H1 (cell line): ENCODE data around the gene EHBP1. TPM values are rescaled to one million over a fixed set of nuclear protein-coding genes. Genes with fewer than 3 reads are reported as not detected.

Source experiments
- CTCF ChIA-PET: fragments of 300-600 bp; sonication (Branson Sonifier 250); formaldehyde crosslinking; loops from one replicate; lab custom pipeline; 2021; ENCODE audit not compliant: partially characterized antibody; lab: Charles Lee
- POLR2A ChIA-PET: fragments of 300-600 bp; sonication (Branson Sonifier 250); formaldehyde crosslinking; loops from one replicate; lab custom pipeline; 2021; ENCODE audit warnings: inconsistent platforms; ENCODE audit not compliant: partially characterized antibody; lab: Charles Lee
- DNase-seq, 2 experiments: peaks; one replicate each; pipeline versions ENCODE4 v3.0.0 to v3.0.0-alpha.2; 2010 to 2022; ENCODE audit warnings: low spot score in 2 of 2, low read depth in 1 of 2, mixed read lengths in 1 of 2
- FAIRE-seq: peaks from 2 replicates; lab custom pipeline; 2011; peaks lifted over from hg19 to GRCh38; lab: Jason Lieb, UNC
- H2AFZ ChIP-seq: 2 replicates; pipeline ENCODE4 v1.8.1; 2012; ENCODE audit warnings: low read length, inconsistent platforms
- H2AK5ac ChIP-seq: 2 replicates; pipeline ENCODE4 v1.6.1; 2013; ENCODE audit warnings: low read depth, low read length
- H2BK120ac ChIP-seq: replicated peaks from 2 replicates; pipeline ENCODE3; 2013; ENCODE audit warnings: low read depth, low read length, inconsistent platforms
- H2BK12ac ChIP-seq: 2 replicates; pipeline ENCODE4 v1.6.1; 2013; ENCODE audit warnings: low read depth, low read length
- H2BK15ac ChIP-seq: 2 replicates; pipeline ENCODE4 v1.6.1; 2013; ENCODE audit warnings: low read length
- H2BK20ac ChIP-seq: 2 replicates; pipeline ENCODE4 v1.6.1; 2013; ENCODE audit warnings: low read length
- H2BK5ac ChIP-seq: 2 replicates; pipeline ENCODE4 v1.6.1; 2013; ENCODE audit warnings: low read depth, low read length
- H3K14ac ChIP-seq: 2 replicates; pipeline ENCODE4 v1.6.1; 2013; ENCODE audit warnings: inconsistent platforms; ENCODE audit not compliant: insufficient read length
- H3K18ac ChIP-seq: 2 replicates; pipeline ENCODE4 v1.6.1; 2013; ENCODE audit warnings: low read length; ENCODE audit errors: extremely low read depth
- H3K23ac ChIP-seq: 2 replicates; pipeline ENCODE4 v1.6.1; 2013; ENCODE audit warnings: inconsistent platforms; ENCODE audit not compliant: insufficient read length
- H3K23me2 ChIP-seq: 2 replicates; pipeline ENCODE4 v1.6.1; 2013; ENCODE audit warnings: low read depth, low read length
- H3K27ac ChIP-seq: 2 replicates; pipeline ENCODE4 v1.6.1; 2011; ENCODE audit warnings: low read depth, low read length, inconsistent platforms
- H3K27me3 ChIP-seq, 4 experiments: replicated peaks in 1 of 4; 1 replicate in 1 of 4; 2 replicates in 3 of 4; pipeline versions ENCODE4 v1.6.1 to v1.8.1; 2011 to 2013; ENCODE audit warnings: low read length in 3 of 4, mild to moderate bottlenecking in 3 of 4, inconsistent platforms in 2 of 4, mixed read lengths in 2 of 4, moderate library complexity in 1 of 4; ENCODE audit not compliant: control insufficient read depth in 3 of 4, insufficient read depth in 3 of 4; ENCODE audit errors: extremely low read depth in 1 of 4
- H3K36me3 ChIP-seq, 4 experiments: 2 replicates each; pipeline versions ENCODE4 v1.6.1 to v1.8.1; 2011 to 2013; ENCODE audit warnings: mild to moderate bottlenecking in 4 of 4, low read length in 3 of 4, moderate library complexity in 2 of 4, control low read depth in 1 of 4, inconsistent platforms in 1 of 4; ENCODE audit not compliant: insufficient read depth in 4 of 4, control insufficient read depth in 2 of 4
- H3K4ac ChIP-seq: replicated peaks from 2 replicates; pipeline ENCODE3; 2013; ENCODE audit warnings: low read length, low read depth, mixed read lengths, inconsistent platforms; ENCODE audit not compliant: insufficient read length
- H3K4me1 ChIP-seq, 4 experiments: replicated peaks in 1 of 4; 1 replicate in 1 of 4; 2 replicates in 3 of 4; pipeline versions ENCODE4 v1.6.1 to v1.8.1; 2011 to 2013; ENCODE audit warnings: low read length in 3 of 4, inconsistent platforms in 2 of 4, mixed read lengths in 1 of 4; ENCODE audit not compliant: insufficient read depth in 4 of 4, control insufficient read depth in 3 of 4
- H3K4me2 ChIP-seq, 2 experiments: 2 replicates each; pipeline versions ENCODE4 v1.6.1 to v1.8.1; 2011 to 2013; ENCODE audit warnings: low read depth in 2 of 2, low read length in 2 of 2, control low read depth in 1 of 2, inconsistent platforms in 1 of 2, mild to moderate bottlenecking in 1 of 2; ENCODE audit not compliant: insufficient read depth in 1 of 2
- H3K4me3 ChIP-seq, 4 experiments: fragments of 200-600, 300-600 bp in 1 of 4; sonication (generic), shearing (Covaris generic), sonication (Bioruptor Twin) in 1 of 4; 2 replicates each; pipeline versions ENCODE4 v1.5.1 to v1.8.1; 2011 to 2016; ENCODE audit warnings: low read length in 4 of 4, low read depth in 3 of 4, control low read depth in 2 of 4, inconsistent platforms in 2 of 4, mild to moderate bottlenecking in 2 of 4, mixed read lengths in 1 of 4, moderate library complexity in 1 of 4; ENCODE audit not compliant: insufficient read depth in 2 of 4; ENCODE audit errors: extremely low read depth in 1 of 4
- H3K56ac ChIP-seq: replicated peaks from 2 replicates; pipeline ENCODE3; 2013; ENCODE audit warnings: low read depth, mild to moderate bottlenecking, mixed read lengths, low read length, inconsistent platforms; ENCODE audit not compliant: insufficient read length
- H3K79me1 ChIP-seq: 2 replicates; pipeline ENCODE4 v1.6.1; 2013; ENCODE audit warnings: low read depth, low read length, control low read depth
- H3K79me2 ChIP-seq, 2 experiments: 2 replicates each; pipeline versions ENCODE4 v1.6.1 to v1.8.1; 2012 to 2013; ENCODE audit warnings: low read length in 2 of 2, mild to moderate bottlenecking in 2 of 2, inconsistent platforms in 1 of 2; ENCODE audit not compliant: insufficient read depth in 2 of 2, control insufficient read depth in 1 of 2
- H3K9ac ChIP-seq, 4 experiments: replicated peaks in 1 of 4; 1 replicate in 1 of 4; 2 replicates in 3 of 4; pipeline versions ENCODE4 v1.6.1 to v1.8.1; 2011 to 2013; ENCODE audit warnings: low read depth in 3 of 4, low read length in 3 of 4, control low read depth in 2 of 4, mild to moderate bottlenecking in 2 of 4, moderate library complexity in 2 of 4, inconsistent platforms in 1 of 4; ENCODE audit errors: extremely low read depth in 1 of 4
- H3K9me3 ChIP-seq, 2 experiments: 2 replicates each; pipeline versions ENCODE4 v1.6.1 to v1.8.1; 2012 to 2013; ENCODE audit warnings: mild to moderate bottlenecking in 2 of 2, moderate library complexity in 2 of 2, control low read depth in 1 of 2, inconsistent platforms in 1 of 2, low read depth in 1 of 2, low read length in 1 of 2, mixed read lengths in 1 of 2; ENCODE audit not compliant: insufficient read depth in 2 of 2
- H4K20me1 ChIP-seq, 2 experiments: replicated peaks in 1 of 2; 2 replicates each; pipeline versions ENCODE3 to v1.8.1; 2011 to 2013; ENCODE audit warnings: inconsistent platforms in 2 of 2, low read length in 2 of 2, mild to moderate bottlenecking in 1 of 2; ENCODE audit not compliant: insufficient read depth in 2 of 2, control insufficient read depth in 1 of 2
- H4K5ac ChIP-seq: 2 replicates; pipeline ENCODE4 v1.6.1; 2013; ENCODE audit warnings: low read length, low read depth, mixed read lengths, inconsistent platforms; ENCODE audit not compliant: insufficient read length
- H4K8ac ChIP-seq: 2 replicates; pipeline ENCODE4 v1.8.0; 2013; ENCODE audit warnings: mild to moderate bottlenecking, moderate library complexity, low read length, inconsistent platforms; ENCODE audit not compliant: insufficient read depth; ENCODE audit errors: extremely low read depth
- H4K91ac ChIP-seq: replicated peaks from 2 replicates; pipeline ENCODE3; 2013; ENCODE audit warnings: low read length, mixed read lengths, inconsistent platforms; ENCODE audit not compliant: insufficient read length
- polyA plus RNA-seq, 7 experiments: library from polyadenylated mRNA; depleted of rRNA in 3 of 7; stranded (reverse) in 5 of 7; unstranded in 2 of 7; fragments of >200 nt in 5 of 7; fragments of 200-250 nt in 2 of 7; gene quantifications; 1 replicate in 5 of 7; 2 replicates in 1 of 7; 4 replicates in 1 of 7; pipeline versions ENCODE4 v1.2.1 to v1.2.3, GENCODE V29; 2011 to 2013; ENCODE audit warnings: missing spikeins in 2 of 7, mixed read lengths in 2 of 7
- total RNA-seq: library from RNA; stranded (reverse); fragmentation: NEBNext Ultra II Directional; extraction: Animal tissue kit (Norgen Biotek cat#: 25700); gene quantifications from 2 replicates; pipeline ENCODE4 v1.2.1, GENCODE V29; 2021
- TF ChIP-seq, protein P1 (sequence below), 3 experiments: IDR thresholded peaks; 1 replicate in 2 of 3; 2 replicates in 1 of 3; pipeline versions ENCODE4 v1.5.1 to v1.6.1; 2011; ENCODE audit warnings: low read length in 3 of 3, mild to moderate bottlenecking in 3 of 3, inconsistent platforms in 2 of 3, low read depth in 1 of 3, moderate library complexity in 1 of 3; ENCODE audit not compliant: insufficient read depth in 1 of 3; ENCODE audit errors: control extremely low read depth in 1 of 3

The EHBP1 gene
- total and polyA plus RNA-seq, 2 of the 8 experiments (the other 6 are each of a cell fraction or from before 2014, with no cell fraction given): 12.0 to 64.1 TPM

GRCh38 chr2:62803961-62804360 is 98.4 kb downstream of the EHBP1 start:
- Histone ChIP-seq H3K27ac (no peak overlapping the region), H3K9ac (no peak overlapping the region), H2BK15ac (no peak overlapping the region), H3K27me3 (no peaks in the 10 kb centered on the region), H3K4me2 (no peak overlapping the region), H4K8ac (no peak overlapping the region), H2BK5ac (no peak overlapping the region), H3K14ac (no peak overlapping the region), H3K23me2 (no peaks in the 10 kb centered on the region), H4K5ac (no peak overlapping the region), H2BK120ac (no peak overlapping the region), H3K79me2 (0 out of 4 replicates have a peak, but pooled peaks cover 0 to 3% of the 10 kb centered on the region in 2 experiments), H2AK5ac (no peak overlapping the region), H3K56ac (no peak overlapping the region), H3K4me3 (no peak overlapping the region), H3K18ac (no peak overlapping the region), H3K9me3 (no peaks in the 10 kb centered on the region), H4K20me1 (peaks cover 0 to 1% of the 10 kb centered on the region in 2 experiments), H3K4me1 (no peaks in the 10 kb centered on the region), H3K79me1 (no peaks in the 10 kb centered on the region), H4K91ac (no peak overlapping the region), H3K23ac (no peak overlapping the region), H3K36me3 (no peaks in the 10 kb centered on the region), H3K4ac (no peak overlapping the region), H2BK20ac (no peak overlapping the region), H2AFZ (no peak overlapping the region), H2BK12ac (no peak overlapping the region)
- TF ChIP-seq, protein P1, sequence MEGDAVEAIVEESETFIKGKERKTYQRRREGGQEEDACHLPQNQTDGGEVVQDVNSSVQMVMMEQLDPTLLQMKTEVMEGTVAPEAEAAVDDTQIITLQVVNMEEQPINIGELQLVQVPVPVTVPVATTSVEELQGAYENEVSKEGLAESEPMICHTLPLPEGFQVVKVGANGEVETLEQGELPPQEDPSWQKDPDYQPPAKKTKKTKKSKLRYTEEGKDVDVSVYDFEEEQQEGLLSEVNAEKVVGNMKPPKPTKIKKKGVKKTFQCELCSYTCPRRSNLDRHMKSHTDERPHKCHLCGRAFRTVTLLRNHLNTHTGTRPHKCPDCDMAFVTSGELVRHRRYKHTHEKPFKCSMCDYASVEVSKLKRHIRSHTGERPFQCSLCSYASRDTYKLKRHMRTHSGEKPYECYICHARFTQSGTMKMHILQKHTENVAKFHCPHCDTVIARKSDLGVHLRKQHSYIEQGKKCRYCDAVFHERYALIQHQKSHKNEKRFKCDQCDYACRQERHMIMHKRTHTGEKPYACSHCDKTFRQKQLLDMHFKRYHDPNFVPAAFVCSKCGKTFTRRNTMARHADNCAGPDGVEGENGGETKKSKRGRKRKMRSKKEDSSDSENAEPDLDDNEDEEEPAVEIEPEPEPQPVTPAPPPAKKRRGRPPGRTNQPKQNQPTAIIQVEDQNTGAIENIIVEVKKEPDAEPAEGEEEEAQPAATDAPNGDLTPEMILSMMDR (IDR thresholded peaks at IDR 0.05; ENCODE audit: control extremely low read depth in 1 of 3, insufficient read depth in 1 of 3, low read depth in 1 of 3, low read length in 3 of 3): no peak
- DNase-seq: no peak
- no peak for FAIRE-seq
- CTCF ChIA-PET: no interaction called here
- POLR2A ChIA-PET: no interaction called here
